HepG2 (cell line): Measurements from ENCODE around the gene TSPAN31. TPM values are rescaled to one million over a fixed set of nuclear protein-coding genes. Genes with fewer than 3 reads are reported as not detected.

ENCODE experiments used
- CREB1 ChIP-seq, 2 experiments: fragments of 450-650 bp in 1 of 2; IDR thresholded peaks; 2 replicates each; pipeline ENCODE4 v1.6.1; 2016 to 2017; ENCODE audit warnings: control low read depth in 1 of 2, mild to moderate bottlenecking in 1 of 2, missing compliant biosample characterization in 1 of 2, missing genetic modification characterization in 1 of 2
- EED ChIP-seq: sonication (generic); formaldehyde crosslinking; IDR thresholded peaks from 2 replicates; pipeline ENCODE4 v1.5.0; 2020; ENCODE audit warnings: mild to moderate bottlenecking, missing genetic modification reagents
- ESRRA ChIP-seq: sonication (generic); formaldehyde crosslinking; IDR thresholded peaks from 2 replicates; pipeline ENCODE4 v1.5.1; 2020; ENCODE audit warnings: mild to moderate bottlenecking, low read depth, missing genetic modification reagents
- FLYWCH1 ChIP-seq: sonication (generic); formaldehyde crosslinking; IDR thresholded peaks from 2 replicates; pipeline ENCODE4 v1.8.1; 2023; ENCODE audit warnings: mild to moderate bottlenecking, missing genetic modification reagents
- HOXA5 ChIP-seq: sonication (generic); formaldehyde crosslinking; IDR thresholded peaks from 2 replicates; pipeline ENCODE4 v1.4.0; 2020; ENCODE audit warnings: missing genetic modification reagents
- KDM4B ChIP-seq: sonication (generic); formaldehyde crosslinking; IDR thresholded peaks from 2 replicates; pipeline ENCODE4 v1.4.0; 2020; ENCODE audit warnings: missing genetic modification reagents
- KLF9 ChIP-seq: IDR thresholded peaks from 2 replicates; pipeline ENCODE4 v1.6.1; 2016; ENCODE audit warnings: low read depth
- MEF2D ChIP-seq: sonication (generic); formaldehyde crosslinking; IDR thresholded peaks from 2 replicates; pipeline ENCODE4 v1.5.1; 2020; ENCODE audit warnings: mild to moderate bottlenecking, missing genetic modification reagents
- MXD4 ChIP-seq: IDR thresholded peaks from 2 replicates; pipeline ENCODE4 v1.6.1; 2016; ENCODE audit warnings: mild to moderate bottlenecking, missing biosample characterization, missing genetic modification reagents
- PHF20 ChIP-seq: sonication (generic); formaldehyde crosslinking; IDR thresholded peaks from 2 replicates; pipeline ENCODE4 v1.5.0; 2020; ENCODE audit warnings: mild to moderate bottlenecking, missing genetic modification reagents
- PLRG1 ChIP-seq: fragments of 450-650 bp; conservative IDR thresholded peaks from 2 replicates; pipeline ENCODE4 v1.6.1; 2016
- RFX1 ChIP-seq: fragments of 450-650 bp; IDR thresholded peaks from 2 replicates; pipeline ENCODE4 v1.6.1; 2017
- RFXAP ChIP-seq: sonication (generic); formaldehyde crosslinking; IDR thresholded peaks from 2 replicates; pipeline ENCODE4 v1.4.0; 2020; ENCODE audit warnings: missing genetic modification reagents, borderline replicate concordance
- YEATS2 ChIP-seq: sonication (generic); formaldehyde crosslinking; IDR thresholded peaks from 2 replicates; pipeline ENCODE4 v1.4.0; 2020; ENCODE audit warnings: missing genetic modification reagents, borderline replicate concordance
- ZFP82 ChIP-seq: sonication (generic); formaldehyde crosslinking; IDR thresholded peaks from 2 replicates; pipeline ENCODE4 v1.5.1; 2020; ENCODE audit warnings: mild to moderate bottlenecking, missing genetic modification reagents, borderline replicate concordance
- ZFY ChIP-seq: sonication (generic); formaldehyde crosslinking; IDR thresholded peaks from 2 replicates; pipeline ENCODE4 v1.4.0; 2020; ENCODE audit warnings: missing genetic modification reagents
- ZNF430 ChIP-seq: sonication (generic); formaldehyde crosslinking; IDR thresholded peaks from 2 replicates; pipeline ENCODE4 v1.9.0; 2021; ENCODE audit warnings: mild to moderate bottlenecking, missing genetic modification reagents
- ZNF552 ChIP-seq: sonication (generic); formaldehyde crosslinking; IDR thresholded peaks from 2 replicates; pipeline ENCODE4 v1.9.0; 2022; ENCODE audit warnings: missing genetic modification reagents, mild to moderate bottlenecking, borderline replicate concordance
- ZNF746 ChIP-seq: sonication (generic); formaldehyde crosslinking; IDR thresholded peaks from 2 replicates; pipeline ENCODE4 v1.8.0; 2022; ENCODE audit warnings: mild to moderate bottlenecking, missing genetic modification reagents
- ZNF841 ChIP-seq: sonication (generic); formaldehyde crosslinking; IDR thresholded peaks from 2 replicates; pipeline ENCODE4 v1.8.1; 2023; ENCODE audit warnings: missing genetic modification reagents, borderline replicate concordance
- ZSCAN22 ChIP-seq: sonication (generic); formaldehyde crosslinking; IDR thresholded peaks from 2 replicates; pipeline ENCODE4 v1.4.0; 2020; ENCODE audit warnings: mild to moderate bottlenecking, missing genetic modification reagents
- polyA plus RNA-seq, 8 experiments: library from polyadenylated mRNA; depleted of rRNA in 3 of 8; stranded (reverse) in 7 of 8; unstranded in 1 of 8; fragments of >200 nt; fragmentation: Illumina TruSeq in 4 of 8; extraction: Trizol in 4 of 8; gene quantifications; 2 replicates each; pipeline versions ENCODE4 v1.2.1 to v1.2.3, GENCODE V29; 2011 to 2016; ENCODE audit warnings: low read depth in 4 of 8, missing spikeins in 1 of 8, mixed read lengths in 1 of 8; ENCODE audit not compliant: insufficient read depth in 1 of 8
- total RNA-seq, 5 experiments: library from RNA; depleted of rRNA; stranded (reverse); fragments of >200 nt; fragmentation: Illumina TruSeq; extraction: Trizol; gene quantifications; 2 replicates each; pipeline ENCODE4 v1.2.3, GENCODE V29; 2016; ENCODE audit warnings: low read depth in 1 of 5
- TF ChIP-seq, protein P1 (sequence below): sonication (generic); formaldehyde crosslinking; conservative IDR thresholded peaks from 2 replicates; pipeline ENCODE4 v1.4.0; 2020; ENCODE audit warnings: missing genetic modification reagents
- TF ChIP-seq, protein P2 (sequence below): sonication (generic); formaldehyde crosslinking; IDR thresholded peaks from 2 replicates; pipeline ENCODE4 v1.4.0; 2020; ENCODE audit warnings: mild to moderate bottlenecking, missing genetic modification reagents, borderline replicate concordance
- TF ChIP-seq, protein P3 (sequence below): sonication (generic); formaldehyde crosslinking; IDR thresholded peaks from 2 replicates; pipeline ENCODE4 v1.5.0; 2020; ENCODE audit warnings: mild to moderate bottlenecking, missing genetic modification reagents
- TF ChIP-seq, protein P4 (sequence below): sonication (generic); formaldehyde crosslinking; IDR thresholded peaks from 2 replicates; pipeline ENCODE4 v1.4.0; 2020; ENCODE audit warnings: low read depth, mild to moderate bottlenecking, missing genetic modification reagents

The TSPAN31 gene
- total and polyA plus RNA-seq, 2 of the 13 experiments (the other 11 are each of a cell fraction or from before 2014, with no cell fraction given) = 10.4 to 24.6 TPM

DNA sequence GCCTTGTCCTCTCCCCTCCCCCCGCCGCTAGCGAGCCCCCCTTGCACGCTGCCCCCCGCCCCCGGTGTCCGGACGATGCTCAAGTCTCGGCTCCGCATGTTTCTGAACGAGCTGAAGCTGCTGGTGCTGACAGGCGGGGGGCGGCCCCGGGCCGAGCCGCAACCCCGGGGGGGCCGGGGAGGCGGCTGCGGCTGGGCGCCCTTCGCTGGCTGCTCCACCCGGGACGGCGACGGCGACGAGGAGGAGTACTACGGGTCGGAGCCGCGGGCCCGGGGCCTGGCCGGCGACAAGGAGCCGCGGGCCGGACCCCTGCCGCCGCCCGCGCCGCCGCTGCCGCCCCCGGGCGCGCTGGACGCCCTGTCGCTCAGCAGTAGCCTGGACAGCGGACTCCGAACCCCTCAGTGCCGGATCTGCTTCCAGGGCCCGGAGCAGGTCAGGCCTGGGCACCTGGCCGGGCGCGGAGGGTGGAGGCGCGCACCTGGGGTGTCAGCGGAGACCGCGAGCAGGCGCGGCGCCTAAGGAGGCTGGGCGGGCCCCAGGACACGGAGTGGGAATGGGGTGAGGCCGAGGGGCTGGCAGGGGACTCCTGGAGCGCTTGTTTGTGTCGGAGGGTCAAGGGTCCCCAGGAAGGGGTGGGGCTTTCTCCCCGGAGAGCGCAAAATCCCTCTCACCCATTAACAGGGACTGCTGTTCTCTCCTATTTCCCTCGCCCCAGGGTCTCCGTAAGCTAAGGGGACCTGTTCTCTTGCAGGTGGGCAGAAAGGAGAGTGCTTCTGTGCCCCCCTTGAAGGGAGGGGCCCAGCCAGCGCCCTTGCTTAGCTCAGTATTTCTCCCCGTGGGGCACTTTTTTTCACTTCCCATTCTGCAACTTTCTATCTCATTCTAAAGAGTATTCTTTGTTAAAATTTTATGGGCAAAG, 10.9 kb downstream of the TSPAN31 start (continued):
- TF ChIP-seq, protein P1, sequence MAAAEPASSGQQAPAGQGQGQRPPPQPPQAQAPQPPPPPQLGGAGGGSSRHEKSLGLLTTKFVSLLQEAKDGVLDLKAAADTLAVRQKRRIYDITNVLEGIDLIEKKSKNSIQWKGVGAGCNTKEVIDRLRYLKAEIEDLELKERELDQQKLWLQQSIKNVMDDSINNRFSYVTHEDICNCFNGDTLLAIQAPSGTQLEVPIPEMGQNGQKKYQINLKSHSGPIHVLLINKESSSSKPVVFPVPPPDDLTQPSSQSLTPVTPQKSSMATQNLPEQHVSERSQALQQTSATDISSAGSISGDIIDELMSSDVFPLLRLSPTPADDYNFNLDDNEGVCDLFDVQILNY (CRISPR knock-in tag) = no peak
- TF ChIP-seq FLYWCH1 (no peak), PLRG1 (no peak), RFXAP (0 out of 2 replicates have a peak, but pooled peaks have one; percentile 49), HOXA5 (CRISPR knock-in tag) (no peak), MEF2D (no peak), ZNF841 (CRISPR knock-in tag) (no peak), ZNF430 (CRISPR knock-in tag) (peak; percentile 55; the same call in 1 of the 2 replicates), ZFP82 (CRISPR knock-in tag) (0 out of 2 replicates have a peak, but pooled peaks have one; percentile 35), KDM4B (CRISPR knock-in tag) (no peak), PHF20 (peak; percentile 49), ZSCAN22 (CRISPR knock-in tag) (no peak), YEATS2 (no peak), MXD4 (no peak; the same call in 1 of the 2 replicates), ZFY (CRISPR knock-in tag) (peak; percentile 81), EED (CRISPR knock-in tag) (0 out of 2 replicates have a peak, but pooled peaks have one; percentile 42), RFX1 (no peak), KLF9 (CRISPR knock-in tag) (no peak), ESRRA (peak; percentile 5; the same call in 1 of the 2 replicates), ZNF552 (CRISPR knock-in tag) (no peak), ZNF746 (peak; percentile 59; the same call in 1 of the 2 replicates), CREB1 (IDR thresholded peaks at IDR 0.05) (no peak), CREB1 (CRISPR knock-in tag; IDR thresholded peaks at IDR 0.05) (no peak)
- TF ChIP-seq, protein P2, sequence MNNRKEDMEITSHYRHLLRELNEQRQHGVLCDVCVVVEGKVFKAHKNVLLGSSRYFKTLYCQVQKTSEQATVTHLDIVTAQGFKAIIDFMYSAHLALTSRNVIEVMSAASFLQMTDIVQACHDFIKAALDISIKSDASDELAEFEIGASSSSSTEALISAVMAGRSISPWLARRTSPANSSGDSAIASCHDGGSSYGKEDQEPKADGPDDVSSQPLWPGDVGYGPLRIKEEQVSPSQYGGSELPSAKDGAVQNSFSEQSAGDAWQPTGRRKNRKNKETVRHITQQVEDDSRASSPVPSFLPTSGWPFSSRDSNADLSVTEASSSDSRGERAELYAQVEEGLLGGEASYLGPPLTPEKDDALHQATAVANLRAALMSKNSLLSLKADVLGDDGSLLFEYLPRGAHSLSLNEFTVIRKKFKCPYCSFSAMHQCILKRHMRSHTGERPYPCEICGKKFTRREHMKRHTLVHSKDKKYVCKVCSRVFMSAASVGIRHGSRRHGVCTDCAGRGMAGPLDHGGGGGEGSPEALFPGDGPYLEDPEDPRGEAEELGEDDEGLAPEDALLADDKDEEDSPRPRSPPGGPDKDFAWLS = no peak
- TF ChIP-seq, protein P3, sequence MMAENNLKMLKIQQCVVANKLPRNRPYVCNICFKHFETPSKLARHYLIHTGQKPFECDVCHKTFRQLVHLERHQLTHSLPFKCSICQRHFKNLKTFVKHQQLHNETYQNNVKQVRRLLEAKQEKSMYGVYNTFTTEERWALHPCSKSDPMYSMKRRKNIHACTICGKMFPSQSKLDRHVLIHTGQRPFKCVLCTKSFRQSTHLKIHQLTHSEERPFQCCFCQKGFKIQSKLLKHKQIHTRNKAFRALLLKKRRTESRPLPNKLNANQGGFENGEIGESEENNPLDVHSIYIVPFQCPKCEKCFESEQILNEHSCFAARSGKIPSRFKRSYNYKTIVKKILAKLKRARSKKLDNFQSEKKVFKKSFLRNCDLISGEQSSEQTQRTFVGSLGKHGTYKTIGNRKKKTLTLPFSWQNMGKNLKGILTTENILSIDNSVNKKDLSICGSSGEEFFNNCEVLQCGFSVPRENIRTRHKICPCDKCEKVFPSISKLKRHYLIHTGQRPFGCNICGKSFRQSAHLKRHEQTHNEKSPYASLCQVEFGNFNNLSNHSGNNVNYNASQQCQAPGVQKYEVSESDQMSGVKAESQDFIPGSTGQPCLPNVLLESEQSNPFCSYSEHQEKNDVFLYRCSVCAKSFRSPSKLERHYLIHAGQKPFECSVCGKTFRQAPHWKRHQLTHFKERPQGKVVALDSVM (CRISPR knock-in tag) = peak; percentile 42; the same call in 1 of the 2 replicates
- TF ChIP-seq, protein P4, sequence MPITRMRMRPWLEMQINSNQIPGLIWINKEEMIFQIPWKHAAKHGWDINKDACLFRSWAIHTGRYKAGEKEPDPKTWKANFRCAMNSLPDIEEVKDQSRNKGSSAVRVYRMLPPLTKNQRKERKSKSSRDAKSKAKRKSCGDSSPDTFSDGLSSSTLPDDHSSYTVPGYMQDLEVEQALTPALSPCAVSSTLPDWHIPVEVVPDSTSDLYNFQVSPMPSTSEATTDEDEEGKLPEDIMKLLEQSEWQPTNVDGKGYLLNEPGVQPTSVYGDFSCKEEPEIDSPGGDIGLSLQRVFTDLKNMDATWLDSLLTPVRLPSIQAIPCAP = no peak
